Superior temporal gyrus (tissue), 1 donor: ENCODE results near the gene DUSP28.
"Not testable (repeated sequence)": the region's sequence is repeated elsewhere in the genome, so short reads cannot be mapped to it uniquely, and the experiment has no call there.

ENCODE experiments used
- DNase-seq: peaks from one replicate; pipeline ENCODE4 v3.0.0-alpha.2; 2016; ENCODE audit errors: extremely low spot score

The DUSP28 gene

GRCh38 chr2:240527153-240527750 is 32.9 kb upstream of the DUSP28 start:
- no peak for DNase-seq

DNA sequence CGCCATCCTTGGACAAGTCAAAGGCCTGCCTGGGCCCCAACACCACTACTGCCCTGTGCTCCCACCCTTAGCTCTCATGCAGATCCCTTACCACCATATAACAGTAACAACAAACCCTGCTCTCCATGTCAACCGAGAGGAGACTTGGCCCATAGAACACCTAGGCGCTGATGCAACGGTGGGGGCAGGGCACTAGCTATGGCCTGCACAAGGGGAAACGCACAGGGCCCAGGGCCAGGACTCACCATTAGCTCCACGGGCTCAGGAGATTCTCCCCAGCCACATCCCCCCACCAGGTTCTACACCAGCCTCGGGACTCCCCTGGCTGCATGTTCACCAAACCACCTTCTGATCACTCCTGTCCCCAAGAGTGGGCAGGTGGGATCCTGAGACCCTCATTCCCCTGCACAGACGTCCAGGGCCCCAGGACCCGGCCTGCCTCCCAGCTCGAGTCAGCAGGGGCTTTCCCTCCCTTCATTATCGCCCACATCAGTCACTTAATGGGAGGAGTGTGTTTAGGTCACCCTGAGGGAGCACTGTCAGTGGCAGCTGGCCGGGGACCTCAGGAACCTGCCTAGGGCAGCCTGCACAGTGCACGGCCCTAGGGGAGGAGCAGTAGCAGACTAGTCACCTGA is 31.6 kb upstream of the DUSP28 start:
- DNase-seq, result no peak

DNA sequence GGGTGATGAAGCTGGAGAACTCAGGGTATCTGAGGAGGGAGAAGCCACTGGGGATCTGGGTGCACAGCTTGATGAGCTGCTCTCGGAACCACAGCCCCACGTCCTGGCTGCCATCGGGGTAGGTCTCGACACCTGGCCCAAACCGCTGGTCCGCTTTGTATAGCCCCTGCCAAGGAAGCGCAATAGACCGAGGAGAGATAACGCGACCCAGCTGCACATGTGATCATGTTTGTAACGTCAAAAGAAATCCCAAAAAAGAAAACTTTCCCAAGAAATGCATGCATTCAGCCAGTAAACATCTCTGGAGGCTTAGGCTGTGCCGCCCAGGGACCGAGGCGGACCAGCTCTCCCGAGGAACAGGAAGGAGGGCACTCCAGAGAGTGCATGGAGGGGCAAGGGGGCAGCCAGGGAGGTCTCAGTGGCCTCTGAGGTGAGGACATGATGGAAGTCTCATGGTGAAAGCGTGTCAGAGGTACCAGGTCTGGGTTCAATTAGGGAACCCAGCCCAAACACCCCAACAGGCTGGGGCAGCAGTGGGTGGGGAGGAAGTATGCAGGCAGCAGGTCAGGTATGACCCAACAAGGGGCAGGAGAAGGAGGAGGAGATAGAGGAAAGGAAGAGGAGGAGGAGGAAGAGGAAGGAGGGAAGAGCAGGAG is 30.7 kb upstream of the DUSP28 start:
- no peak for DNase-seq

DNA sequence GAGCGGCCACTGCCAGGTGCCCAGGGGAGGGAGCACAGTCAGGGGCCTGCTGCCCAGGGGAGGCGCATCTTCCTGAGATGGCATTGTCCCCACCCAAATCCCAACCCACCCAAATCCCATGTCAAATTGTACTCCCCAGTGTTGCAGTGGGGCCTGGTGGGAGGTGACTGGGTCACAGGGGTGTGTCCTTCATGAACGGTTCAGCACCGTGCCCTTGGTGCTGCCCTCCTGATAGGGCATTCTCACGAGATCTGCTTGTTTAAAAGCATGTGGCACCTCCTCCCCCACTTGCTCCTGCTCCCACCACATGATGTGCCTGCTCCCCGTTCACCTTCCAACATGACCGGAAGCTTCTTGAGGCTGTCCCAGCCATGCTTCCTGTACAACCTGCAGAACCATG is 30.0 kb upstream of the DUSP28 start:
- DNase-seq, result no peak

GRCh38 chr2:240531038-240531437 is 29.1 kb upstream of the DUSP28 start:
- DNase-seq, result no peak

GRCh38 chr2:240532031-240532775 is 28.0 kb upstream of the DUSP28 start:
- DNase-seq, result no peak

DNA sequence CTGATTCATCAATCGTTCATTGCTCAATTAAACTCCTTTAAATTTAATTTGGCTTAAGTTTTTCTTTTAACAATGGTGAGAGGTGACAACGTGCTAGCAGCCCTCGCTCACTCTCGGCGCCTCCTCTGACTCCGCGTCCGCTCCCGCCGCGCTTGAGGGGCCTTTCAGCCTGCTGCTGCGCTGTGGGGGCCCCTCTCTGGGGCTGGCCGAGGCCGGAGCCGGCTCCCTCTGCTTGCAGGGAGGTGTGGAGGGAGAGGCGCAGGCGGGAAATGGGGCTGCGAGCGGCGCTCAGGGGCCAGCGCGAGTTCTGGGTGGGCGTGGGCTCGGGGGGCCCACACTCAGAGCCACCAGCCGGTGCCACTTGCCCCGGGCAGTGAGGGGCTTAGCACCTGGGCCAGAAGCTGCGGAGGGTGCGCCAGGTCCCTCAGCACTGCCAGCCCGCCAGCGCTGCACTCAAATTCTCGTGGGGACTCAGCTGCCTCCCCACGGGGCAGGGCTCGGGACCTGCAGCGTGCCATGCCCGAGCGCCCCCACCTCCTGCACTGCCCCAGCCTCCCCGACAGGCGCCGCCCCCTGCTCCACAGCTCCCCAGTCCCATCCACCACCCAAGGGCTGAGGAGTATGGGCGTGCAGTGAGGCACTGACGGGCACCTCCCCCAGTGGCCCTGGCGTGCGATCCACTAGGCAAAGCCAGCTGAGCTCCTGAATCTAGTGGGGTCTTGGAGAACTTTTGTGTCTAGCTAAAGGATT is 22.0 kb upstream of the DUSP28 start:
- no peak for DNase-seq

DNA sequence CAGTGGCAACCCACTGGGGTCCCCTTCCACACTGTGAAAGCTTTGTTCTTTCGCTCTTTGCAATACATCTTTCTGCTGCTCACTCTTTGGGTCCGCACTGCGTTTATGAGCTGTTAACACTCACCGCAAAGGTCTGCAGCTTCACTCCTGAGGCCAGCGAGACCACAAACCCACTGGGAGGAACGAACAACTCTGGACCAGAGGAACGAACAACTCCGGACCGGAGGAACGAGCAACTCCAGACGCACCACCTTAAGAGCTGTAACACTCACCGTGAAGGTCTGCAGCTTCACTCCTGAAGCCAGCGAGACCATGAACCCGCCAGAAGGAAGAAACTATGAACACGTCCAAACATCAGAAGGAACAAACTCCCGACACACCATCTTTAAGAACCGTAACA is 21.1 kb upstream of the DUSP28 start:
- not testable (repeated sequence) for DNase-seq

GRCh38 chr2:240539906-240540305 is 20.3 kb upstream of the DUSP28 start:
- DNase-seq, result no peak

DNA sequence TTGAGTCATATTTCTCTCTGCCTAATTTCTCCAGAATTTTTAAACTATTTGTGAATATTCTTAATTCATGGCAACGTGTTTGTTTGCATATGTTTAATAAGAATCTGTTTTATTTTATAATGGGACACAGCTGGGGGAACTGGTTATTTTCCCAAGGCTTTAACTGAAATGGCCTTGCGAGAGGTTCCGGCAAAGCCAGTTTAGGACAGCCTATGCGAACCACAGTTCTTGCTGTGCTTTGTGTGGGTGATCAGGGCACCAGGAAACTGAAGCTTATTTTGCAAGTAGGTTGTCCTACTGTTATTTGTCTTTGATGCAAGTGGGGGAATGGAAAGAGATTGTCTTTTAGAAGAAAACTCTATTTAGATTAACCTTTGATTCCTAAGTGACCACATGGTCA is 8.9 kb upstream of the DUSP28 start:
- no peak for DNase-seq

- DNase-seq, result no peak
These were observed 8.3 kb upstream of the DUSP28 start for GRCh38 chr2:240551811-240552210.

DNA sequence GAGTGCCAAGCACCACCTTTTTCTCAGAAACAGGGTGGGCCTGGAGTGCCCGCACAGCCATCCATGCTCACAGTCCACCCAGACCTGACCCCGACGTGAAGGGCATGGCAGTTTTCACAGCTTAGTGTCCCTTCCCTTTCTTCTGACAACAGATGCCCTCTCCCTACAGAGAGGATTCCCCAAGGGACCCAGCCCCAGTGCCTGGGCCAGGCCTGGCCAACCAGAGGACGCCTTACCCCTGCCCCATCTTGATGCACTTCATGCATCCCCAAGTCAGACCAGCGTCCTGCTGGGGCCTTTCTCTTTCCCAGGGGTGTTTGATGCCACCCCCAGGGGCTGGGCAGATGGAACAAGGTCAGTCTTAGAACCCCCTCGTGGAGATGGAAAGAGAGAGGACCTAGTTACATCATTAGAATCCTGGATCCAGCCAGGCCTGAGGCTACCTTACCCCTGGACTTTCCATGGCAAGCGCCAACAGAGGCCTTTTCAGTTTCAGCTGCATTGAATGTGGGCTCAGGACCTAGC is 6.1 kb upstream of the DUSP28 start:
- no peak for DNase-seq

GRCh38 chr2:240554767-240555493 is 5.2 kb upstream of the DUSP28 start:
- no peak for DNase-seq

- DNase-seq, result no peak
These were observed 4.5 kb upstream of the DUSP28 start for GRCh38 chr2:240555541-240556250.

DNA sequence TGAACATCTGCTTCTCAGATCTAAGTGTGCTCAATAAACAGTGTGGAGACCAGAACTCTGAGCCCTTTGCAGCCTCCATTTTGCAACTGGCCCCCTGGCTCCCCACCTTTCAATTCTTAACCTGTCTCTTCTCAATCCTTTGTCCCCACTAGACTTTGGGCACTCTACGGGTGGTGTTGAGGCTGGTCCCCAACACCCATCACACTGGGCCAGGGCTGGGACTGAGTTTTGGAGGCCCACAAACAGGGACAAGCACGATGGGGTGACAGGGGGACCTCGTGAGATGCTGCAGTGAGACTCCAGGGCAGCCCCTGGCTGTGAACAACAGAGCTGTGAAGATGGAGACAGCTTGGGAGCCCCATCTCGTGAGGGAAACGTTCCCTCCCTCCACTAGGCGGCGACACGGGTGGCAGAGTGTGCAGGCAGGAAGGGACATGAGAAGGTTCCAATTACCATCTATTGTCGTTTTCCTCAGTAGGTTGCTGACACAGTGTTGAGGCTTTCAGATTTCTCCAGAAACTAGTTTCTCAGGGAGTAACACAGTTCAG is 3.5 kb upstream of the DUSP28 start:
- DNase-seq, result no peak

DNA sequence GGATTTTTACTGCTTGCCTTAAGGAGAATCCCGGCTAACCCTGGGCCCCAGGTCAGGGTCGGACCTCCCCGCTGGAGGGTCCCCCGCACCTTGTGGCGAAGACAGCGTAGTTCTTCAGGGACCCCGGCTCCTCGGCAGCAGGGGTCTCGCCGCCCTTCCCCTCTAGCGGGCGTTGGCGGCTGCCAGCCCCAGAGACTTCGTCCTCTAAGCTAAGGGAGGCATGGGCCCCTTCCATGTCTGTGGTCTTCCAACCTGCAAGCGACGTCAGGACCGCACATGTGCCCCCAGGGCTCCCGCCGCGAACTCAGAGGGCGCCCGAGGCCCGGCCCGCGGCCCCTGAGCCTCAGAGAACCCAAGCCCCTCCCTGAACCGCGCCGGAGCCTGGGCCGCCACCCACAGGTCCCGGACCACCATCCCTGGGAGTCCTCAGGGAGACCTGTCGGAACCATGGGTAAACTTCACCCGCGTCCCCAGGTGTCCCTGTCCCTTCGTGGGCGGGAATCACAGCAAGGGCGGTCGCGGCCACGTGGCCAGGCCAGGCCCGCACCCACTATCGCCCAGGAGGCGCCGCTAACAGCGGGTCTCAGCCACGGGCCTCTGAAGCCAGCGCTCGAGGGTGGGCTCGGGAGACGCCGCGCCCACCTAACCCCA is 2.9 kb upstream of the DUSP28 start:
- DNase-seq, result no peak

- peak; percentile 35 for DNase-seq
These were observed 2.3 kb upstream of the DUSP28 start, which contains the start of gene ANKMY1 for GRCh38 chr2:240557808-240558207. Gene ANKMY1, minus strand, starts transcription at chr2:240557988. Its CDS starts 653 bp downstream, at chr2:240557335.

DNA sequence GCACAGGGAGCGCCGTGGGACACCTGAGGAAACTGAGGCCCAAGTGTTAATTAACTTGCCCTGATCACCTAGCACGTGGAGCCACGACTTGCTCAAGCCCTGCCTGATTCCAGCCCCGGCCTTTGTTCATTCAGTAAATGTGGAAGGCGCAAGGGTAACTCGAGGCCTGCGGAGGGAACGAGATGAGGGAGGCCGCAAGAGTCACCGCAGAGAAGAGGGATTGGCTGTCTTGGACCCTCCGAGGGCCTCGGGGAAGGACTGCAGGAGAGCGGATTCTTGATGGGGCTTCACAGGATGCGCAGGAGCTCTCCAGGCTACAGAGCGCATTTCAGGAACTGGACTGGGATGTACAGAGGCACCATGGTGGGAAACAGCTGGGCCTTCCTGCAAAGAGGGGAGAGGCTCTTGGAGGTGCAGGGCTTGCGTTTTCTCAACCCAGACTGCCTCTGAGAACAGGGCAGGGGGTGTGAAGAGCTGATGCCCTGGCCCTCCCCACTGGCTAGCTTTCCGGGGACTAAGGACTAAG is 1.9 kb upstream of the DUSP28 start:
- DNase-seq, result no peak

DNA sequence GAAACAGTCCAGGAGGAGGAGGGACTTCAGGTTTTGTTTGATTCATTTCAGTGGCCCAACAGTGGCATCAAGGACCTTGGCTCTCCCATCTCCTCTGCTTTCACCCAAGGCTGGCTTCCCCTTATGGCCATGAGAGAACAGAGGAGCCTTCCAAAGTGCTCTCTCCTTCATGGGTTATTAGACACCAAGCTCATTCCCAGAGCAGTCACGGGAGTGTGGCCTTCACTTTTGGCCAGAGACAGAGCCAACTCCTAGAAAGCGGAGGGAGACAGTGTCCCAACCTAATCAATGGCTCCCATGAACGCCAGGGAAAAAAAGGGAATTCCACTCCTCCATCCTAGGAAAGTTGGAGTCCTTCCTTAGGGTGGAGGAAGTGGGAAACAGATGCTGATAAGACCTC is 871 bp upstream of the DUSP28 start:
- no peak for DNase-seq
